Neuron (in vitro differentiated cells): ENCODE measurements around the gene PFDN5.

Experiments used
- H2AFZ ChIP-seq: one replicate; pipeline ENCODE4 v1.6.1; 2013; ENCODE audit warnings: low read depth, mild to moderate bottlenecking, inconsistent platforms, low read length, moderate library complexity
- H3K27me3 ChIP-seq: one replicate; pipeline ENCODE4 v1.6.1; 2013; ENCODE audit warnings: low read length; ENCODE audit not compliant: insufficient read depth
- H3K36me3 ChIP-seq: one replicate; pipeline ENCODE4 v1.6.1; 2013; ENCODE audit warnings: low read length; ENCODE audit not compliant: insufficient read depth
- H3K4me1 ChIP-seq: one replicate; pipeline ENCODE4 v1.6.1; 2013; ENCODE audit warnings: low read length; ENCODE audit not compliant: insufficient read depth
- H3K4me3 ChIP-seq: 2 replicates; pipeline ENCODE4 v1.5.1; 2013; ENCODE audit warnings: mild to moderate bottlenecking, low read length, moderate library complexity
- H3K9me3 ChIP-seq: one replicate; pipeline ENCODE4 v1.6.1; 2013; ENCODE audit warnings: low read length

The PFDN5 gene

DNA sequence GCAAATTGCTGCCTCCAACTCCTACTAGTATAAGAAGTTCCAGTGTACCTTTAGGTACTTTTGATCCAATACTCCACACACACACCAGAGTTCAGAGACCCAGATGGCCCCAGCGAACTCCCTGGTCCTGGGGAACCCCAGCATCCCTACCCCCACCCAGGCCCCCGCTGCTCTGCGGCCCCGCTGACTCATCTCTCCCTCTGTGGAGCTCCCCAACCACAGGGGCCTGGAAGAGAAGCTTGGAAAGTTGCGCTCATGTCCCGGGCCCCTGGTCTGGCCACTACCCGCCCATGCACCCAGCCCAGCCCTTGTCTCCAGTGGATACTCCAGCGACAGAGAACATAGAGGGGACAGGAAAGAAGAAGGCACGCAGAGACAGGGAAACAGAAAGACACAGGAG, 45.1 kb downstream of the PFDN5 start:
- Histone ChIP-seq H3K4me1 (peaks cover 5% of the 10 kb centered on the region), H3K9me3 (no peaks in the 10 kb centered on the region), H3K36me3 (no peaks in the 10 kb centered on the region), H3K4me3 (no peak overlapping the region), H2AFZ (no peak overlapping the region), H3K27me3 (peaks cover 43% of the 10 kb centered on the region)

DNA sequence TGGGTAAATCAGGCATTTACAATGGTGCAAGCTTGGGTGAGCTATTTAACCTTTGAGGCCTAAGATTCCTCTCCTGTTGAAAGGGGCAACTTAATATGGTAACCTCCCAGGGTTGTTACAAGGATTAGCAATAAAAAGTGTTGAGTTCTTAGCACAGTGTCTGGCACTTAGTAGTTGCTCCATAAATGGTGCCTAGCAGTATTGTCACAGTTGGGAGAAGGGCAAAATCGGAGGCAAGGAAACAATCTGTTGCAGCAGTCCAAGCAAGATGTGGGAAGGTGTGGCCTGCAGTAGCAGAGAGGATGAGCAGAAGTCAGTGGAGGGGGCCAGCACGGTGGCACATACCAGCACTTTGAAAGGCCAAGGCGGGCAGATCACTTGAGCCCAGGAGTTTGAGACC, 48.1 kb downstream of the PFDN5 start:
- no peaks in the 10 kb centered on the region for H3K36me3 ChIP-seq
- H3K4me1 ChIP-seq: peaks cover 5% of the 10 kb centered on the region
- no peak overlapping the region for H3K4me3 ChIP-seq
- H3K9me3 ChIP-seq: no peaks in the 10 kb centered on the region
- H2AFZ ChIP-seq: no peak overlapping the region
- peaks cover 22% of the 10 kb centered on the region for H3K27me3 ChIP-seq

- H3K4me3 ChIP-seq: no peak overlapping the region
- H3K9me3 ChIP-seq: no peaks in the 10 kb centered on the region
- peaks cover 5% of the 10 kb centered on the region for H3K4me1 ChIP-seq
- no peaks in the 10 kb centered on the region for H3K36me3 ChIP-seq
- H3K27me3 ChIP-seq: peaks cover 18% of the 10 kb centered on the region
- no peak overlapping the region for H2AFZ ChIP-seq
Observed at GRCh38 chr12:53343969-53344368, 48.6 kb downstream of the PFDN5 start.

- Histone ChIP-seq H2AFZ (peak overlapping the region; percentile 78), H3K9me3 (no peaks in the 10 kb centered on the region), H3K4me3 (peak overlapping the region; percentile 50), H3K36me3 (no peaks in the 10 kb centered on the region), H3K4me1 (peaks cover 5% of the 10 kb centered on the region), H3K27me3 (peaks cover 18% of the 10 kb centered on the region)
Observed at GRCh38 chr12:53344487-53344823, 49.1 kb downstream of the PFDN5 start.

GRCh38 chr12:53344824-53345485, 49.6 kb downstream of the PFDN5 start:
- peak overlapping the region; percentile 50 for H3K4me3 ChIP-seq
- no peaks in the 10 kb centered on the region for H3K36me3 ChIP-seq
- no peaks in the 10 kb centered on the region for H3K9me3 ChIP-seq
- peak overlapping the region; percentile 78 for H2AFZ ChIP-seq
- peaks cover 18% of the 10 kb centered on the region for H3K27me3 ChIP-seq
- peaks cover 5% of the 10 kb centered on the region for H3K4me1 ChIP-seq

DNA sequence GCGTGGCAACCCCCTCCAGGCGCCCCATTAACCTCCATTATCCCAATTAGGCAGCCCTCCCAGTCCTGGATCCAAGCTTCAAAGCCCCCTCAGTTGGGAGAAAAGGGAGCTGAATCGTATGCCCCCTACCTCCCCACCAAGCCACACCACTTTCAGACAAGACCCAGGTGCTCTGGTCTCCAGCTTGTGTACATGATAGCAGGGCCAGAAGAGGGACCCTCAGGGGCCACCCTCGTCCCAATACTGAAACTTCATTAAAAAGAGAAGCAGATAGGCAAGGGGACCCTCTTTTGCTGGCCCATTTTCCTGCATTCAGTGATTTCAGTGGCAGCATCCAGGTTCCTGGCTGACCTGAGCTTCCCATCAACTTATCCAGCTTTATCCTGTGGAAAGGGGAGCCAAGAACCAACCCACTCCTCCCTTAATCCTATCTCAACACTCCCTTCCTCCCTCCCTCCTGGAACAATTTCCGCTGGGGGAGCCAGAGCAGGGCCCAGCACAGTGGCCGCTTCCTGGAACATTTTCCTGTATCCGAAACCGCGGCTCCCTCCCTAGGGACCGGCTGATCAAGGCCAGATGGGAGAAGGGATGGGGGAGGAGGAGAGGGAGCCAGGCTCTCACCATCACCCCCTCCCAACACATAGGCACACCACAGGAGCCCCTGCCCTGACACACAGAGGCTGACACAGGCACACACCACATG, 50.3 kb downstream of the PFDN5 start:
- H3K4me3 ChIP-seq: peak overlapping the region; percentile 50

GRCh38 chr12:53346491-53346890, 51.1 kb downstream of the PFDN5 start:
- Histone ChIP-seq H2AFZ (no peak overlapping the region), H3K4me1 (peaks cover 5% of the 10 kb centered on the region), H3K4me3 (no peak overlapping the region), H3K36me3 (no peaks in the 10 kb centered on the region), H3K9me3 (no peaks in the 10 kb centered on the region), H3K27me3 (peaks cover 11% of the 10 kb centered on the region)

More for the DNA sequence above, 50.3 kb downstream of the PFDN5 start:
- no peak overlapping the region for H2AFZ ChIP-seq
- peaks cover 16% of the 10 kb centered on the region for H3K27me3 ChIP-seq
- no peaks in the 10 kb centered on the region for H3K9me3 ChIP-seq
- peaks cover 5% of the 10 kb centered on the region for H3K4me1 ChIP-seq
- H3K36me3 ChIP-seq: no peaks in the 10 kb centered on the region

GRCh38 chr12:53347905-53348304, 52.6 kb downstream of the PFDN5 start:
- H3K4me1 ChIP-seq: peaks cover 5% of the 10 kb centered on the region
- no peaks in the 10 kb centered on the region for H3K36me3 ChIP-seq
- peaks cover 11% of the 10 kb centered on the region for H3K27me3 ChIP-seq
- H2AFZ ChIP-seq: no peak overlapping the region
- no peaks in the 10 kb centered on the region for H3K9me3 ChIP-seq
- H3K4me3 ChIP-seq: no peak overlapping the region
